Skin epidermis (tissue), 12 donors: ENCODE measurements around the gene SHB.
"Not testable (repeated sequence)": the region's sequence is repeated elsewhere in the genome, so short reads cannot be mapped to it uniquely, and the experiment has no call there.

Experiments used
- H3K27ac ChIP-seq, 21 experiments: fragments of 200-600 bp; sonication (generic) in 11 of 21; one replicate each; pipeline ENCODE4 v1.5.0; 2020; ENCODE audit warnings: mild to moderate bottlenecking in 3 of 21, inconsistent platforms in 2 of 21, moderate library complexity in 2 of 21
- H3K4me3 ChIP-seq, 7 experiments: fragments of 200-600 bp; sonication (generic) in 2 of 7; one replicate each; pipeline ENCODE4 v1.5.0; 2020; ENCODE audit warnings: inconsistent platforms in 2 of 7, mild to moderate bottlenecking in 2 of 7, moderate library complexity in 1 of 7

SHB gene

GRCh38 chr9:37966412-37967013 is 102.5 kb downstream of the SHB start:
- peak overlapping the region in 13 of 21 experiments; percentile 5 to 80 (median 42) for H3K27ac ChIP-seq
- H3K4me3 ChIP-seq = no peak overlapping the region

DNA sequence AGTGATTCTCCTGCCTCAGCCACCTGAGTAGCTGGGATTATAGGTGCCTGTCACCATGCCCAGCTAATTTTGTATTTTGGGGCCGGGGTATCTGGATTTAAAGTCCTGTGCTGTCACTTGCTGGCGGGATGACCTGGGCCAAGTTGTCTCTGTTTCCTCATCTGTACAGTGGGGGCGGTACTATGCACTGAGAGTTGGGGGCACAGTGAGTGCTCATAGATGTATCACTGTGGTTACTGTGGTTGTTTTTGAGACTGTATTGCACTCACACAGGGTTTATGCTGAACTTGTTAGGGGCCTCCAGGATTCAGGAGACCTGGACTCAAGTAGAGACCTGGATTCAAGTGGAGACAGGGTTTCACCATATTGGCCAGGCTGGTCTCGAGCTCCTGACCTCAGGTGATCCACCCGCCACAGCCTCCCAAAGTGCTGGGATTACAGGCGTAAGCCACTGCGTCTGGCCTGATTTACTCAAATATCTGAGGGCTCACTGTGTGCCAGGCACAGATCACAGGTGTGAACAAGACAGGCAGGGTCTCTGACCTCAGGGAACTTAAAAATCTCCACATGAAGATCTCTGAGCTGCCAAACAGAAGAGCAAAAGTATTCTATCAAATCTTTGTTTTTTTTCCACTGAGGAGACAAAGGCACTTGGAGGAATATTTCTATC is 103.2 kb downstream of the SHB start:
- peak overlapping the region in 16 of 21 experiments; percentile 3 to 80 (median 56) for H3K27ac ChIP-seq
- not testable (repeated sequence) for H3K4me3 ChIP-seq

DNA sequence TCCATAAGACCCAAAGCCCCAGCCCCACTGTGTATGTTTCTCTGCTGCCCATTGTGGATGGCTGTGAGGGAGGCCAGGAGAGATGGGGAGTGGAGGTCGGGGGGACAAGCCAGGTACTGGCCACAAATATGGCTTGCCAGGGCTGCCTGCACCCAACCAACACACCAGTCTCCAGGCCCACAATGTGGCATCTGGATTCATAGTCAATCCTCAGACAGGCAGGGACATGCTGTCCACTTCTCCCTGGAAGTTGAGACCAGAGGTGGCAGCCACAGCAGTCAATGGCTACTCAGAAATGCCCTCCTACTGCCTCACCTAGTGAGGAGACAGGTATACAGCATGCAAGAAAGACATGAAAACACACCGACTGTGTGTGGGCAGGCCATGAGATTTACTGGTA is 103.9 kb downstream of the SHB start:
- peak overlapping the region in 18 of 21 experiments; percentile 7 to 80 (median 62) for H3K27ac ChIP-seq
- H3K4me3 ChIP-seq = no peak overlapping the region

DNA sequence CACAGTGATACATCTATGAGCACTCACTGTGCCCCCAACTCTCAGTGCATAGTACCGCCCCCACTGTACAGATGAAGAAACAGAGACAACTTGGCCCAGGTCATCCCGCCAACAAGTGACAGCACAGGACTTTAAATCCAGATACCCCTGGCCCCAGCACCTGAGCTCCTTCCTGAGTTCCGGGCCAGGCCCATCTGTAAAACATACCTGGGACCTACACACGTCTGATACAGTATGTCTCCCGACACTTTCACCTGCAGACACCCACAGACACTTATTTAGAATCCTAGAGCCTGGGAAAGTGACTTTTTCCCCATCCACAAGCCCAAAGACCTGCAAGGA is 104.3 kb downstream of the SHB start:
- Histone ChIP-seq H3K4me3 (no peak overlapping the region), H3K27ac (peak overlapping the region in 19 of 21 experiments; percentile 7 to 80 (median 61))

- Histone ChIP-seq H3K27ac (peak overlapping the region in 16 of 21 experiments; percentile 7 to 78 (median 60)), H3K4me3 (no peak overlapping the region)
Observed at GRCh38 chr9:37963936-37964739, 104.9 kb downstream of the SHB start.

DNA sequence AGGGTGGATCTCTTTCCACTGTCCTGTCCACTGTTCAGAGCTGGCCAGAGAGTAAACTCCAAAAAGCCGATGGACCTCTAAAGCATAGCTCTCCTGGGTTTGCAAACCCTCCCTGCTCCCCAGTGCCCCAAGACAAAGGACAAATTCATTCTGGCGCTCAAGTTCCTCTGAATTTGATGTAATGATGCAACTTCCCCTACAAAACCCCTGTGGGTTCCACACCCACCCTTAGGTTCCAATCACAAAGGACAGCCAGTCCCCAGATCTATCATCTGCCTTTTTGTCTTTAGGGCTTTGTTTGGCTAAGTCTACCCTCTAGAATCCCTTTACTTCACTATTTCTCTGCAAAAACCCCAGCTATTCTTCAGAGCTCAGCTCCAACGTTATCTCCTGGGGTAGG is 107.7 kb downstream of the SHB start:
- Histone ChIP-seq H3K4me3 (no peak overlapping the region), H3K27ac (no peak overlapping the region)

DNA sequence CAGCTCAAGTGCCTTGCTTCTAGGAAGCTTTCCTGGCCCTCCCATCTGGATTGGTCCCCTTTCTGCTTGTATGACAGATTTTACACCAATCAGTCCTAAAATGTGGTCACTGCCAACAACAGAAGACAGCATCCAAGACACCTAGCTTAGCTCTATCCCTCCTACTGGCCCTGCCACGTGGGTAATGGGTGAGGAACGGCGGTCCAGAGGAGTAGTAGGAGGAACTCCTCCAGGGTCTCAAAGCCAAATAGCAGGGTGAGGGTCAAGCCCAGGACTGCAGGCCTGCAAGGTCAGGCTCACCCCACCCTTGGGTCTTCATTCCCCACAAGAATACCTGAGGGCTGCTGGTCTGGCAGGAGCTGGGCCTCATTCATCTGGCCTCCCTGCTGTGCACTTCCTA is 108.4 kb downstream of the SHB start:
- H3K27ac ChIP-seq = no peak overlapping the region

GRCh38 chr9:37959976-37960375 is 109.1 kb downstream of the SHB start:
- no peak overlapping the region for H3K27ac ChIP-seq
- no peak overlapping the region for H3K4me3 ChIP-seq

More for the DNA sequence above, 108.4 kb downstream of the SHB start:
- H3K4me3 ChIP-seq = no peak overlapping the region

DNA sequence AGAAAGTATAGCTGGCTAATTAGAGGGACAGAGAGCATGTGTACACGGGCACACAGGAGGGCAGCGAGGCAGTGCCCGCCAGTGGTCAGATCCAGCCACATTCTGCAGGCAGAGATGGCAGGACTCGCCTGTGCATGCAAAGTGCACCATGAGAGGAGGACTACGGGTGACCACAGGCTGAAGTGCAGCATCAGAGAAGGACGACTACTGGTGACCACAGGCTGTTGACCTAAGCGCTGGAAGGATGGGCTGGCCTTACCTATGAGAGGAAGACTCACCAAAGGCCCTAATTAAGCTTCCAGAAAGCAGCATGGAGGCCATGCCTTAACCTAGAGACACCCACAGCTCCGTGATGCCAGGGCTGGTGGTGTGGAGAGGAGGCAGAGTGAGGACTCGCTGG is 110.9 kb downstream of the SHB start:
- Histone ChIP-seq H3K27ac (no peak overlapping the region), H3K4me3 (no peak overlapping the region)

- peak overlapping the region in 1 of 21 experiments; percentile 16 for H3K27ac ChIP-seq
Observed at GRCh38 chr9:37957664-37957953, 111.4 kb downstream of the SHB start.

GRCh38 chr9:37956904-37957663 is 111.9 kb downstream of the SHB start:
- H3K27ac ChIP-seq = peak overlapping the region in 2 of 21 experiments; percentile 16 to 51
- H3K4me3 ChIP-seq = no peak overlapping the region

More at GRCh38 chr9:37957664-37957953, 111.4 kb downstream of the SHB start:
- H3K4me3 ChIP-seq = no peak overlapping the region

DNA sequence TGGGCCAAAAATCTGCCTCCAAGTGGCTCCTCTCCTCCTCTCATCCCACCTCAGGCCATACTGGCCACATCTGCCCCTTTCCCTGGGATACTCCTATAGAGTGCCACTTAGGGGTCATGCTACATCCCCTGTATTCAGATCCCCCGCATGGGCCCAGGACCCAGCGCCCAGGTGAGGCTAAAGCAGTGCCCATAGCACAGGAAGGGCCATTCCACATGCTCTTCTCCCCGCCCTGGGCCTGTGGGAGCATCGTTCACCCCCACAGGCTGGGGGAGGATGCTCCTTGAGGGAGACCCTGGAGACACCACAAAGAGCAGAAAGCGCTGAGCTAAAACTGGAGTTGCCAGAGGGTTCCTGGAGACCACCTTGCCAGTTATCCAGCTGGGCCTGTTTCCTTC is 112.6 kb downstream of the SHB start:
- peak overlapping the region in 3 of 21 experiments; percentile 14 to 51 (median 21) for H3K27ac ChIP-seq
- no peak overlapping the region for H3K4me3 ChIP-seq

DNA sequence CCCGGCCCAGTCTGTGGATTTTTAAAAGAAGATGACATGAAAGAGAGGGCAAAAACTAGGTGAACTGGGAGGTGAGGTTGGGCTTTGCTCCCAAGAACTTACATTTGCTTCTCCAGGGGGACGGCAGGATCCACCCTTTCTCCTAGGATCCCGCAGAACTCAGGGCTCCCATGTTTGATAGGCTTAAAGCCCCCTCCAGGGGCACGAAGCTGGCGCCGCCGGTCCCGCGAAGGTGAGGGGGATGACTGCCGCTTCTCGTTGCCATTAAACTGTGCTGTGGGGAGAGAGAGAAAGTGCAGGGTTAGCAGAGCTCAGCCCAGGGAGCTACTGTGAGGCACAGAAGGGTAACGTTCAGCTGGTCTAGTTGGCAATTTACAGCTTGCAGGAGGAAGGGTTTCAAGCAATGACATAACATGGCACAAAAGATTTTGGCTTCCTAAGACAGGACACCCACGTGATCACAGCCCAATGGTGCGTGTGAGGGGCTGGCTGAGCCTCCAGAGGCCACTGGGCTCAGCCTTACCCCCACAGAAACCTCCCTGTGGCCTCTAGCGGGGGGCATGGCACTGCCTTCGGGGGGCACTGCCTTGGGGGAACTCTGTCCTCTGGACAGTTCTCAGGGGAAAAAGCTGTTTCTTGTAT is 113.1 kb downstream of the SHB start:
- Histone ChIP-seq H3K27ac (peak overlapping the region in 3 of 21 experiments; percentile 14 to 51 (median 21)), H3K4me3 (no peak overlapping the region)

GRCh38 chr9:37954581-37954981 is 114.4 kb downstream of the SHB start:
- Histone ChIP-seq H3K27ac (peak overlapping the region in 8 of 21 experiments; percentile 6 to 82 (median 57)), H3K4me3 (no peak overlapping the region)

DNA sequence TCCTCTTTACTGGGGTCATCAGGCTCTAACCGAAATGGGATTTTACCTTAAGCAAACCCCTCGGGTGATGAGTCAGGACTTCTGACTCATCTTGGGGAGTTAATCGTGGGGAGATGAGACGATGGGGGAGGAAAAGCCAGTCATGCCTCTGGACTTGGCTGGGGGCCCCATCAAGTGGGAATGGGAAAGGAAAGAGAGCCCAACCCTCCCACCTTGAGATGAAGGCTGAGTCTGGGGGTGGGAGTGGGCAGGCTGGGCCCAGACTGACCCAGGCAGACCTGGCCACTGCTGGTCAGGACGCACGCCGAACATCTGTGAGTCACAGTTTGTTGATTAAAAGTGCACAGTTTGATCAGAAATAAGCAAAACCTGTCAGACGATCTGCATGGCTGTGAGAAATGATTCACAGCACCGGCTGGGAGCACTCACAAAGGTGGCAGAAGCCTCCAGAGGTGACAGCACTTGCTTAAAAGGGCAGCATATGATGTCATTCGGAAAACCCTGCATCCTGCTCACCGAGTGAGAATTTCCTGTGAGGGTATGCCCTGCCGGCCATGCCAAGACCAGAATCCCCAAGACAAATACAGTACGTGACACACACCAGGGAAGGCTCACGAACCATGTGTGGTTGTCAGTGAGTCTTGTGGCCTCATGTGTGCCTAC is 115.1 kb downstream of the SHB start:
- Histone ChIP-seq H3K27ac (peak overlapping the region in 18 of 21 experiments; percentile 0 to 82 (median 43)), H3K4me3 (no peak overlapping the region)

- H3K4me3 ChIP-seq = no peak overlapping the region
- peak overlapping the region in 13 of 21 experiments; percentile 0 to 82 (median 44) for H3K27ac ChIP-seq
Observed at GRCh38 chr9:37953206-37953774, 115.7 kb downstream of the SHB start.

DNA sequence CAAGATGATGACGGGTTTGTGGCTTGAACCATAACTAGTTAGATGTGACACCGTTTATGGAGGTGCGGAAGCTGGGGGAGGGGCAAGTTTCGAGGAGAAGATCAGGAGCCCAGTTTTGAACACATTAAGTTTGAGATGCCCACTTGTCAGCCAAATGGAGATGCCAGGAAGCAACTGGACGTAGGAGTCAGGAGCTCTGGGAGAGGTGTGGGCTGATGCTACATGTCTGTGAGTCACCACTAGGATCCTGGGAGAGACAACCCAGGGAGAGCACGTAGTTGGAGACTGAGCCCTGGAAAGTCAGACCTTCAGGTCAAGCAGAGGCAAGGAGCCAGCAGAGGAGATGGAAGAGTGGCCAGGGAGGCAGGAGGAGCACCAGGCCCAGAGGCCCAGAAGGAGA is 116.3 kb downstream of the SHB start:
- peak overlapping the region in 6 of 21 experiments; percentile 41 to 82 (median 50) for H3K27ac ChIP-seq
- no peak overlapping the region for H3K4me3 ChIP-seq

- Histone ChIP-seq H3K4me3 (no peak overlapping the region), H3K27ac (peak overlapping the region in 7 of 21 experiments; percentile 21 to 63 (median 41))
Observed at GRCh38 chr9:37951671-37952449, 117.2 kb downstream of the SHB start.
